Lower lobe of right lung (tissue), 2 donors: ENCODE measurements around the gene GABRB1. TPM values are rescaled to one million over a fixed set of nuclear protein-coding genes. Genes with fewer than 3 reads are reported as not detected.
"Not testable (repeated sequence)": the region's sequence is repeated elsewhere in the genome, so short reads cannot be mapped to it uniquely, and the experiment has no call there.

ENCODE experiments used
- ATAC-seq, 2 donors: fragments of 200-7000 bp; cut with Tn5 transposase; one replicate each; pipeline ENCODE4 v1.9.1; 2020 to 2022; ENCODE audit warnings: mild to moderate bottlenecking in 2 of 2, moderate library complexity in 2 of 2
- DNase-seq: peaks from one replicate; pipeline ENCODE4 v3.0.0-alpha.2; 2020
- H3K27ac ChIP-seq: fragments of 200-600 bp; one replicate; pipeline ENCODE4 v1.8.0; 2022
- H3K27me3 ChIP-seq: fragments of 200-600 bp; one replicate; pipeline ENCODE4 v1.8.0; 2022; ENCODE audit warnings: low read depth
- H3K36me3 ChIP-seq: fragments of 200-600 bp; one replicate; pipeline ENCODE4 v1.8.0; 2022; ENCODE audit warnings: mild to moderate bottlenecking
- H3K4me1 ChIP-seq: fragments of 200-600 bp; one replicate; pipeline ENCODE4 v1.8.0; 2022
- H3K4me3 ChIP-seq: fragments of 200-600 bp; one replicate; pipeline ENCODE4 v1.8.0; 2022; ENCODE audit warnings: mild to moderate bottlenecking
- H3K9me3 ChIP-seq: fragments of 200-600 bp; one replicate; pipeline ENCODE4 v1.8.0; 2022
- CTCF ChIP-seq: fragments of 200-600 bp; IDR thresholded peaks from one replicate; pipeline ENCODE4 v1.8.0; 2022; ENCODE audit warnings: antibody characterized with exemption, mild to moderate bottlenecking
- intact Hi-C: fragments of 100-400 bp; cut with DNase I; formaldehyde crosslinking; loops from one replicate; pipeline ENCODE4 v1.11.0; 2022
- total RNA-seq: library from RNA; stranded (reverse); fragmentation: NEBNext Ultra II Directional; extraction: Animal tissue kit (Norgen Biotek cat#: 25700); gene quantifications from one replicate; pipeline ENCODE4 v1.2.1, GENCODE V29; 2021
- donor health status: DM: no; HTN: yes; CAD: no; lungs with severe emphysema.

Gene GABRB1
- total RNA-seq, 1 donor from 2014 or later: not detected

- H3K4me3 ChIP-seq: no peak overlapping the region
These were observed 336.8 kb downstream of the GABRB1 start for GRCh38 chr4:47368211-47368610.

GRCh38 chr4:47372561-47372960 is 341.2 kb downstream of the GABRB1 start:
- Histone ChIP-seq H3K4me3 (no peak overlapping the region), H3K27me3 (no peaks in the 10 kb centered on the region), H3K27ac (no peak overlapping the region), H3K36me3 (no peaks in the 10 kb centered on the region), H3K4me1 (no peaks in the 10 kb centered on the region), H3K9me3 (no peaks in the 10 kb centered on the region)
- ATAC-seq: no peak
- no peak for TF ChIP-seq CTCF
- intact Hi-C loops: no loop called here
- DNase-seq: no peak

More at GRCh38 chr4:47368211-47368610, 336.8 kb downstream of the GABRB1 start:
- H3K36me3 ChIP-seq: no peaks in the 10 kb centered on the region
- no peak for TF ChIP-seq CTCF
- H3K4me1 ChIP-seq: no peaks in the 10 kb centered on the region
- DNase-seq (no peak), ATAC-seq (no peak)
- no peak overlapping the region for H3K27ac ChIP-seq
- no peaks in the 10 kb centered on the region for H3K27me3 ChIP-seq
- no peaks in the 10 kb centered on the region for H3K9me3 ChIP-seq
- intact Hi-C loops: no loop called here

GRCh38 chr4:47373174-47373573 is 341.8 kb downstream of the GABRB1 start:
- H3K27ac ChIP-seq: no peak overlapping the region
- ATAC-seq (no peak), DNase-seq (no peak)
- intact Hi-C loops: no loop called here
- H3K9me3 ChIP-seq: no peaks in the 10 kb centered on the region
- no peak for TF ChIP-seq CTCF
- H3K27me3 ChIP-seq: no peaks in the 10 kb centered on the region
- no peaks in the 10 kb centered on the region for H3K36me3 ChIP-seq
- H3K4me1 ChIP-seq: no peaks in the 10 kb centered on the region
- no peak overlapping the region for H3K4me3 ChIP-seq

- Histone ChIP-seq H3K4me3 (no peak overlapping the region), H3K36me3 (no peaks in the 10 kb centered on the region), H3K27me3 (no peaks in the 10 kb centered on the region), H3K9me3 (no peaks in the 10 kb centered on the region), H3K4me1 (no peaks in the 10 kb centered on the region), H3K27ac (no peak overlapping the region)
- DNase-seq (no peak), ATAC-seq (no peak)
- intact Hi-C loops: no loop called here
- TF ChIP-seq CTCF: no peak
These were observed 342.3 kb downstream of the GABRB1 start for GRCh38 chr4:47373709-47374108.

- Histone ChIP-seq H3K27ac (no peak overlapping the region), H3K4me1 (no peaks in the 10 kb centered on the region), H3K4me3 (no peak overlapping the region), H3K36me3 (no peaks in the 10 kb centered on the region), H3K27me3 (no peaks in the 10 kb centered on the region), H3K9me3 (no peaks in the 10 kb centered on the region)
- TF ChIP-seq CTCF: no peak
- ATAC-seq (no peak), DNase-seq (no peak)
- intact Hi-C loops: no loop called here
These were observed 343.1 kb downstream of the GABRB1 start for GRCh38 chr4:47374477-47374876.

- H3K4me3 ChIP-seq, H3K9me3 ChIP-seq, DNase-seq, H3K4me1 ChIP-seq, ATAC-seq, H3K27me3 ChIP-seq, H3K27ac ChIP-seq, H3K36me3 ChIP-seq, intact Hi-C loops: not testable (repeated sequence)
These were observed 346.7 kb downstream of the GABRB1 start for GRCh38 chr4:47378021-47378530.
